ENCODE results near the gene RNF5. TPM values are rescaled to one million over a fixed set of nuclear protein-coding genes. Genes with fewer than 3 reads are reported as not detected.

RNF5 gene
- total and polyA plus RNA-seq, 9 of the 15 experiments (the other 6 are each of a cell fraction or from before 2014, with no cell fraction given): 62.2 to 245 (median 129) TPM

GRCh38 chr6:32131439-32131948 is 46.7 kb upstream of the RNF5 start (continued):
- TF ChIP-seq, protein P1, sequence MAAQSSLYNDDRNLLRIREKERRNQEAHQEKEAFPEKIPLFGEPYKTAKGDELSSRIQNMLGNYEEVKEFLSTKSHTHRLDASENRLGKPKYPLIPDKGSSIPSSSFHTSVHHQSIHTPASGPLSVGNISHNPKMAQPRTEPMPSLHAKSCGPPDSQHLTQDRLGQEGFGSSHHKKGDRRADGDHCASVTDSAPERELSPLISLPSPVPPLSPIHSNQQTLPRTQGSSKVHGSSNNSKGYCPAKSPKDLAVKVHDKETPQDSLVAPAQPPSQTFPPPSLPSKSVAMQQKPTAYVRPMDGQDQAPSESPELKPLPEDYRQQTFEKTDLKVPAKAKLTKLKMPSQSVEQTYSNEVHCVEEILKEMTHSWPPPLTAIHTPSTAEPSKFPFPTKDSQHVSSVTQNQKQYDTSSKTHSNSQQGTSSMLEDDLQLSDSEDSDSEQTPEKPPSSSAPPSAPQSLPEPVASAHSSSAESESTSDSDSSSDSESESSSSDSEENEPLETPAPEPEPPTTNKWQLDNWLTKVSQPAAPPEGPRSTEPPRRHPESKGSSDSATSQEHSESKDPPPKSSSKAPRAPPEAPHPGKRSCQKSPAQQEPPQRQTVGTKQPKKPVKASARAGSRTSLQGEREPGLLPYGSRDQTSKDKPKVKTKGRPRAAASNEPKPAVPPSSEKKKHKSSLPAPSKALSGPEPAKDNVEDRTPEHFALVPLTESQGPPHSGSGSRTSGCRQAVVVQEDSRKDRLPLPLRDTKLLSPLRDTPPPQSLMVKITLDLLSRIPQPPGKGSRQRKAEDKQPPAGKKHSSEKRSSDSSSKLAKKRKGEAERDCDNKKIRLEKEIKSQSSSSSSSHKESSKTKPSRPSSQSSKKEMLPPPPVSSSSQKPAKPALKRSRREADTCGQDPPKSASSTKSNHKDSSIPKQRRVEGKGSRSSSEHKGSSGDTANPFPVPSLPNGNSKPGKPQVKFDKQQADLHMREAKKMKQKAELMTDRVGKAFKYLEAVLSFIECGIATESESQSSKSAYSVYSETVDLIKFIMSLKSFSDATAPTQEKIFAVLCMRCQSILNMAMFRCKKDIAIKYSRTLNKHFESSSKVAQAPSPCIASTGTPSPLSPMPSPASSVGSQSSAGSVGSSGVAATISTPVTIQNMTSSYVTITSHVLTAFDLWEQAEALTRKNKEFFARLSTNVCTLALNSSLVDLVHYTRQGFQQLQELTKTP (IDR thresholded peaks at IDR 0.05; ENCODE audit: low read depth in 1 of 2, partially characterized antibody in 2 of 2): peak in 1 of 2 experiments; percentile 79
- 0 out of 2 replicates have a peak, but pooled peaks have one; percentile 19 for TF ChIP-seq KAT8 (IDR thresholded peaks at IDR 0.05; ENCODE audit: low read depth)
- TF ChIP-seq HNRNPK (IDR thresholded peaks at IDR 0.05; ENCODE audit: low read depth, low read length, poor library complexity, severe bottlenecking): no peak
- TF ChIP-seq FOSL1 (tag; conservative IDR thresholded peaks at IDR 0.05): no peak; the same call in 1 of the 2 replicates
- TF ChIP-seq ZBTB17 (CRISPR knock-in tag; IDR thresholded peaks at IDR 0.05): peak; percentile 94
- TF ChIP-seq NR4A1 (CRISPR knock-in tag; IDR thresholded peaks at IDR 0.05): 0 out of 2 replicates have a peak, but pooled peaks have one; percentile 82
- peak; percentile 83; the same call in 1 of the 2 replicates for TF ChIP-seq NR4A1 (tag; IDR thresholded peaks at IDR 0.05)
- peak; percentile 87 for TF ChIP-seq NBN (IDR thresholded peaks at IDR 0.05; ENCODE audit: low read depth)
- TF ChIP-seq MCM7 (IDR thresholded peaks at IDR 0.05): peak in 1 of 2 experiments; percentile 19; a peak in 1 of 4 replicates
- TF ChIP-seq MNT (conservative IDR thresholded peaks at IDR 0.05): peak; percentile 34 to 66; a peak in 2 of 4 replicates
- TF ChIP-seq ZNF354B (CRISPR knock-in tag; IDR thresholded peaks at IDR 0.05): peak; percentile 18; the same call in 1 of the 2 replicates
- no peak for TF ChIP-seq HNRNPL (IDR thresholded peaks at IDR 0.05; ENCODE audit: low read depth, low read length)
- no peak for TF ChIP-seq GTF2F1 (IDR thresholded peaks at IDR 0.05; ENCODE audit: low read depth, low read length)
- TF ChIP-seq FOXM1 (IDR thresholded peaks at IDR 0.05; ENCODE audit: low read depth): peak; percentile 98
- no peak for TF ChIP-seq FOXM1 (CRISPR knock-in tag; IDR thresholded peaks at IDR 0.05; ENCODE audit: low read depth)
- 0 out of 2 replicates have a peak, but pooled peaks have one; percentile 28 for TF ChIP-seq ZNF41 (CRISPR knock-in tag; conservative IDR thresholded peaks at IDR 0.05)
- TF ChIP-seq KLF1 (tag; IDR thresholded peaks at IDR 0.05): no peak
- peak; percentile 68 for TF ChIP-seq ZNF311 (CRISPR knock-in tag; IDR thresholded peaks at IDR 0.05)
- TF ChIP-seq SP1 (CRISPR knock-in tag; IDR thresholded peaks at IDR 0.05): peak; percentile 24; the same call in 1 of the 2 replicates
- peak; percentile 40; the same call in 1 of the 2 replicates for TF ChIP-seq RAD51 (IDR thresholded peaks at IDR 0.05; ENCODE audit: borderline replicate concordance, low read depth)
- peak in 1 of 2 experiments; percentile 57; a peak in 1 of 4 replicates for TF ChIP-seq FOXA3 (CRISPR knock-in tag; conservative IDR thresholded peaks at IDR 0.05 in 1 of 2, IDR thresholded peaks at IDR 0.05 in 1 of 2)
- TF ChIP-seq NFIX (CRISPR knock-in tag; IDR thresholded peaks at IDR 0.05; ENCODE audit: low read depth): no peak

Data from K562 (cell line).